CMK (cell line): ENCODE measurements around the gene MED22.
"Not testable (repeated sequence)": the region's sequence is repeated elsewhere in the genome, so short reads cannot be mapped to it uniquely, and the experiment has no call there.

Source experiments
- DNase-seq: peaks from one replicate; pipeline ENCODE4 v3.0.0-alpha.2; 2010; ENCODE audit warnings: low read depth

MED22 gene

GRCh38 chr9:133304477-133305377, 43.2 kb downstream of the MED22 start:
- no peak for DNase-seq

- no peak for DNase-seq
Measured at GRCh38 chr9:133304158-133304470, 43.8 kb downstream of the MED22 start.

DNA sequence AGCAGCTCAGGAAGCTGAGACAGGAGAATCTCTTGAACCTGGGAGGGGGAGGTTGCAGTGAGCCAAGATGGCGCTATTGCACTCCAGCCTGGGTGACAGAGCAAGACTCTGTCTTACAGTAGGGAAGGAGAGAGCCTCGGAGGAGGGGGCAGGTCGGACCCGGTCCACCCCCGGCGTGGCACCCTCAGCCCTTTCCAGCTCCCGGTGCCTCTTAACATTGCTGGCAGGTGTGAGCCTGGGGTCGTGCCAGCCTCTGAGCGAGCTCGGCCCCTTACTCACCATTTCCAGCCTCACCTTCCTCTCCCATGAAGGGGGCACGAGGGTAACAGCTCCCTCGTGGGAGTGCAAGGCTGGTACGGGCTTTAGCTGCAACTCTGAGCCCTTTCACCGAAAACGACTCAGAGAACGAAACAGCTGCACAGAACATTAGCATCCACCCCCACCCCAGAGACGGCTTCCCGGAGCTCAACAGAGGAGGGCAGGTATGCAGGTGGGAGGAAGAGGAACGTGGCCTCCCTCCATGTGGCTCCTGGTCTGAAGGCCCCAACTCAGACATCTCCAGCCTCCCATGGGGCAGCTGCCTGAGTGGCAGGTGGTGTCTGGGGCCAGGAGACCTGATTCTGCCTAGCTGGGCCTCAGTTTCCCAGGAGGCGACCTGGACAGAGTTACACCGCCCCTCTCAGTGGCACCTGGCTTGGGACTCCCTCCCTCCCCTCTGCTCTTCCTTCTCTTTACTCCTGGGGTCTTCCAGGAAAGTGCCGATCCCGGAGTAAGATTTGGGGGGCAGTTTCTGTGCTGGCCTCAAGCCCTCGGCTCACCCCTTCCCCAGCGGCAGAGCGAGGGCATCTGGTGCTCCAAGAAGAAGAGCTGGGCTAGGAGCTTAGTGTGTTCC, 44.4 kb downstream of the MED22 start:
- no peak for DNase-seq

- DNase-seq: no peak
Measured at GRCh38 chr9:133301253-133302230, 46.4 kb downstream of the MED22 start.

DNA sequence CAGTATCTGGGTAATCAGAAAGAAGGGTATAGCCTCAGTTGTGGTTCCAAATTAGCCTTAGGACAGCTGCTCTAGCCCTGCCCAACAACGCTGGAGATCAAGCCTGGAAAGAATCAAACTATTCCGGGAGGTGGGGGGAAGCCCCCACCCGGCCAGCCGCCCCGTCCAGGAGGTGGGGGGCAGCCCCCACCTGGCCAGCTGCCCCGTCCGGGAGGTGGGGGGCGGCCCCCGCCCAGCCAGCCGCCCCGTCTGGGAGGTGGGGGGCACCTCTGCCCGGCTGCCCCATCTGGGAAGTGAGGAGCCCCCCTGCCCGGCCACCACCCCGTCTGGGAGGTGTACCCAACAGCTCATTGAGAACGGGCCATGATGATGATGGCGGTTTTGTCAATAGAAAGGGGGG, 47.9 kb downstream of the MED22 start:
- DNase-seq: not testable (repeated sequence)

DNA sequence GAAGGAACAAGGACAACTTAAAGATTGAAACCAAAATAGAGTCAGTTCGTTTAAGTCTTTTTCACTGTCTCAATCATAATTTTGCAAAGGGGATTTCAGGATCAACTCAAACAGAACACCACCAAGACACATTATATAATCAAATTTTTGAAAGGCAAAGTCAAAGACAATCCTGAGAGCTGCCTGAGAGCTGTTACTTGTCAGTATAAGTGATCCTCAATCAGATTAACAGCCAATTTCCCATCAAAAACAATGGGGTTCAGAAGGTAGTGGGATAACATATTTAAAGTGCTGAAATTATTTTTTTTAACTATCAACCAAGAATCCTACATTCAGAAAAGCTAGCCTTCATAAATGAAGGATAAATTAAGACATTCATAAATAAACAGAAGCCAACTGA, 53.7 kb downstream of the MED22 start:
- no peak for DNase-seq

DNA sequence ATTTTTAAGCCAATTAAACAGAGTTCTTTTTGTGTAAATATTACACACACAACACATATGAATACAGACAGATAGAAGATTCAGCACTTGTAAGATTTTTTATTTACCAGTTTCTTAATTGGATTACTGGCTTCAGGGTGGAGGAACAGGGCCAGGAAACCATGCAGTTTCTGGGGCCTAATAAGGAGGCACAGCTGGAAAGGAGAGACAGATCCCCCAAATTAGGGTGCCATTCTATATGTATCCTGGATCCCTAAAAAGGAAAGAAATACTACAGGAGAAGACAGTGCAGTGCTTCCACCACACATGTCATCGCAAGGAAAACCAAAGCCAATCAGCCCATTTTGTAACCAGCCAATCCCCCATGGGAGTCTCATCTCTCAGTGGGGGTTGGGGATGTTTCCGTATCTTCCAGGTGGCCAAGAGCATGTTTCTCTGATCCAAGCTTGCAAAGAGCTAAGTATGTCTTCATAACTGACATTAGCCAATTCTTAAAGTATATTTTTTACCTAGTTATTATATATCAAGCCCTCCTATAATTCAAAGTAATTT, 57.1 kb downstream of the MED22 start:
- no peak for DNase-seq
